BJ (cell line): Measurements from ENCODE around the gene PDGFRA. TPM values are rescaled to one million over a fixed set of nuclear protein-coding genes. Genes with fewer than 3 reads are reported as not detected.

Source experiments
- CTCF ChIA-PET: fragments of 350-600 bp; formaldehyde crosslinking; extraction: SDS; loops from one replicate; lab custom pipeline; 2021; ENCODE audit warnings: antibody characterized with exemption, inconsistent platforms; lab: Yijun Ruan, JAX
- POLR2A ChIA-PET: fragments of 300-600 bp; sonication (Branson Sonifier 250); formaldehyde crosslinking; extraction: SDS; loops from one replicate; lab custom pipeline; 2021; ENCODE audit warnings: antibody characterized with exemption; lab: Charles Lee
- DNase-seq: peaks from one replicate; pipeline ENCODE4 v3.0.0-alpha.2; 2011; ENCODE audit warnings: low read depth
- H3K27me3 ChIP-seq: 2 replicates; pipeline ENCODE4 v1.6.0; 2011; ENCODE audit warnings: low read length; ENCODE audit not compliant: control insufficient read depth, insufficient read depth
- H3K36me3 ChIP-seq: 2 replicates; pipeline ENCODE4 v1.5.1; 2011; ENCODE audit warnings: low read length; ENCODE audit not compliant: control insufficient read depth, insufficient read depth
- H3K4me3 ChIP-seq: 2 replicates; pipeline ENCODE4 v1.5.1; 2011; ENCODE audit warnings: low read depth, mild to moderate bottlenecking, control low read depth, low read length
- polyA plus RNA-seq: library from polyadenylated mRNA; depleted of rRNA; stranded (reverse); fragments of >200 nt; gene quantifications from 2 replicates; pipeline ENCODE4 v1.2.3, GENCODE V29; 2011
- TF ChIP-seq, protein P1 (sequence below): IDR thresholded peaks from 2 replicates; pipeline ENCODE4 v1.5.1; 2011; ENCODE audit warnings: low read depth, mild to moderate bottlenecking, control low read depth, inconsistent platforms, low read length, moderate library complexity; ENCODE audit not compliant: insufficient read depth

PDGFRA gene
- polyA plus RNA-seq, 1 experiment: 90.5 TPM

DNA sequence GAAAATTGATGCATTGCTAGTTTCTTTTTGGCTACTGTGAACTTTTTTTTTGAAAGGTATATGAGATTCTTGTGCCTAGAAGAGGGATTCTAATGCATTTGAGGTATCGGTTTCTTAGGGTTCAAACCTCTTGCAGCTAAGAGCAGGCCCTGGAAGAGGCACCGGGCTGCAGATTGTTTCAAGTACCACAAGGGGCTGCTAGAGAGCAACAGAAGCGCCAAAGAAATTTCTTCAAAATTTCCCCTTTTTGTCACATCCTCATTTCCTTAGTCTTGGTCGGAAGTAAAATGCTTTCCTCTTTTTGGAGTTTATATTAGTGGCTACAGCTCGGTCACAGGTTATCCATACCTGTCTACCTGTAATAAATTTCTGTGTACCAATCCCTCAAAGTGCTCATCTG lies 89.8 kb downstream of the PDGFRA start:
- TF ChIP-seq, protein P1, sequence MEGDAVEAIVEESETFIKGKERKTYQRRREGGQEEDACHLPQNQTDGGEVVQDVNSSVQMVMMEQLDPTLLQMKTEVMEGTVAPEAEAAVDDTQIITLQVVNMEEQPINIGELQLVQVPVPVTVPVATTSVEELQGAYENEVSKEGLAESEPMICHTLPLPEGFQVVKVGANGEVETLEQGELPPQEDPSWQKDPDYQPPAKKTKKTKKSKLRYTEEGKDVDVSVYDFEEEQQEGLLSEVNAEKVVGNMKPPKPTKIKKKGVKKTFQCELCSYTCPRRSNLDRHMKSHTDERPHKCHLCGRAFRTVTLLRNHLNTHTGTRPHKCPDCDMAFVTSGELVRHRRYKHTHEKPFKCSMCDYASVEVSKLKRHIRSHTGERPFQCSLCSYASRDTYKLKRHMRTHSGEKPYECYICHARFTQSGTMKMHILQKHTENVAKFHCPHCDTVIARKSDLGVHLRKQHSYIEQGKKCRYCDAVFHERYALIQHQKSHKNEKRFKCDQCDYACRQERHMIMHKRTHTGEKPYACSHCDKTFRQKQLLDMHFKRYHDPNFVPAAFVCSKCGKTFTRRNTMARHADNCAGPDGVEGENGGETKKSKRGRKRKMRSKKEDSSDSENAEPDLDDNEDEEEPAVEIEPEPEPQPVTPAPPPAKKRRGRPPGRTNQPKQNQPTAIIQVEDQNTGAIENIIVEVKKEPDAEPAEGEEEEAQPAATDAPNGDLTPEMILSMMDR: peak; percentile 90
- no peak for DNase-seq
- ChIA-PET POLR2A (no interaction called here), CTCF (interaction anchor here (0.6 to 2.2 kb wide), 16 partner anchors 9 to 1027 kb away, joined by 3 to 14 read pairs (median 4); partner anchors contain the start of gene SRD5A3)
- Histone ChIP-seq H3K4me3 (no peak overlapping the region), H3K36me3 (no peaks in the 10 kb centered on the region), H3K27me3 (no peaks in the 10 kb centered on the region)

DNA sequence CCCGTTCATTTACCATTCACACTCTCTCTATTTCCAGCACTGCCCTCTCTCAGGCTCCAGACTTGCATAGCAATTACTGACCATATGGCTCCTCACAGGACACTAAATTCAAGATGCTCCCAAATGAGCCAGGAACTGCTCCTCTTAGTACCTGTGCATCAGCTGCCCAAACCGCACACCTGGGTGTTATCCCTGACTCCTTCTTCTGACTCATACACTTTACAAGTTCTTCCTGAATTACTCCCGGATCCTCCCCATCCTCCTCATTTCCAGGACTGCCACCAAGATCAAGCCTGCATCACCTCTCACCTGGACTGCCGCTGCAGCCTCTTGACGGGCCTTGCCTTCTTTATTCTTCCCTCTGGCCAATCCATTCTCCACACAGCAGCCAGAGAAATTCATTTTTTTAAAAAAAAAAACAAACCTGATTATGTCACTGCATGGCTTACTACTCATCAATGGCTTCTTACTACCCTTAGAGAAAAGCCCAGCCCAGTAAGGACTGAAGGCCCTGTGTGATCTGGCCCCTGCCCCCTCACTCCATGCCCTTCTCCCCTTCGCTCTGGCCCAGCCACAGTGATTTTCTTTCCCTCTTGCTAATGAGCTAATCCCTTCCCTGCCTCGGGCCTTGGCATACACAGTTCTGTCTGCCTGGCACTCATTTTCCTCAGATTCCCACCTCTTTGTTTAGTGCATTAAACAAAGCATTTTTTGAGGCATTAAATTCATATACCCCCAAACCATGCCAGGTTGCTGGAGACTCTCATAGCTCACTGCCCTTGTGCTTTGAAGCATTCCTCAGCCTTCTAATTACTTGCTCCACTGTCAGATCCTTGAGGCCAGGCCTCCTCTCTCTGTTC lies 92.0 kb downstream of the PDGFRA start:
- Histone ChIP-seq H3K27me3 (no peaks in the 10 kb centered on the region; the same call in 1 of the 2 replicates), H3K4me3 (no peak overlapping the region), H3K36me3 (no peaks in the 10 kb centered on the region)
- TF ChIP-seq, protein P1: no peak
- CTCF ChIA-PET: interaction anchor here (0.9 to 4.2 kb wide), 10 partner anchors 8 to 650 kb away, joined by 3 to 24 read pairs (median 5); no protein-coding TSS in a partner anchor
- DNase-seq: no peak
- POLR2A ChIA-PET: no interaction called here

GRCh38 chr4:54322818-54323417 lies 93.8 kb downstream of the PDGFRA start:
- POLR2A ChIA-PET: no interaction called here
- CTCF ChIA-PET: interaction anchor here (0.6 to 4.2 kb wide), 9 partner anchors 9 to 992 kb away, joined by 3 to 24 read pairs (median 3); no protein-coding TSS in a partner anchor

DNA sequence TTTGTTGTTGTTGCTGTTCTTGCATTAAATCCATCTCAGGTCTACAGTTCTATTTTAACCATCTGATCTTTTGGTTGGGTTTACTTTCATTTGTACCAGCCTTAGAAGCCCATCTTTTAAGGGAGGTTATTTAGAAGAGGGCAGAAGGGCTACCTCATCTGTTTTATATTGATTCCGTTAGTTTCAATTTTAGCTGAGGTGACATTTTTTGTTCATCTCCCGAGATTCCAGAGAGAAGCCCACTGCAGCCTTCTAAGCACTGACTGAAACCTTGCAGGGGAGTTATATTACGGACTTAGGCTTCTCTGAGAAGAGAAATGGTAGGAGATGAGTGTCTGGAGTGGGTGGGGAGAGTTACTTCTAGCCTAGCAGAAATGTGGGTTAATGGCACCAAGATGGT lies 101.8 kb downstream of the PDGFRA start:
- CTCF ChIA-PET: interaction anchor here (1.3 to 1.4 kb wide), 2 partner anchors 12 to 624 kb away, joined by 3 to 5 read pairs; no protein-coding TSS in a partner anchor

More at GRCh38 chr4:54322818-54323417, 93.8 kb downstream of the PDGFRA start:
- Histone ChIP-seq H3K4me3 (no peak overlapping the region), H3K36me3 (no peaks in the 10 kb centered on the region), H3K27me3 (no peaks in the 10 kb centered on the region; the same call in 1 of the 2 replicates)
- TF ChIP-seq, protein P1: peak; percentile 78
- DNase-seq: no peak

More for the DNA sequence above, 101.8 kb downstream of the PDGFRA start:
- no peaks in the 10 kb centered on the region for H3K36me3 ChIP-seq
- POLR2A ChIA-PET: no interaction called here
- peaks cover 2% of the 10 kb centered on the region; the same call in 1 of the 2 replicates for H3K27me3 ChIP-seq
- no peak overlapping the region for H3K4me3 ChIP-seq
- DNase-seq: no peak
- TF ChIP-seq, protein P1: no peak
